Measurements from ENCODE around the gene FBXL3.

- TF ChIP-seq GATA2 (IDR thresholded peaks at IDR 0.05; ENCODE audit: low read depth, low read length) (no peak), GATA3 (IDR thresholded peaks at IDR 0.05; ENCODE audit: low read depth, low read length) (no peak)
Observed at GRCh38 chr13:77056382-77056781, 29.4 kb upstream of the FBXL3 start.

Measured in SH-SY5Y (cell line).